Effector CD4-positive, alpha-beta T cell (primary cell): Measurements from ENCODE around the gene CHPF.

Source experiments
- DNase-seq: peaks from one replicate; pipeline ENCODE4 v3.0.0-alpha.2; 2020
- total RNA-seq: gene quantifications from one replicate; lab custom pipeline; 2026; lab: John Stamatoyannopoulos, UW

The CHPF gene, protein sequence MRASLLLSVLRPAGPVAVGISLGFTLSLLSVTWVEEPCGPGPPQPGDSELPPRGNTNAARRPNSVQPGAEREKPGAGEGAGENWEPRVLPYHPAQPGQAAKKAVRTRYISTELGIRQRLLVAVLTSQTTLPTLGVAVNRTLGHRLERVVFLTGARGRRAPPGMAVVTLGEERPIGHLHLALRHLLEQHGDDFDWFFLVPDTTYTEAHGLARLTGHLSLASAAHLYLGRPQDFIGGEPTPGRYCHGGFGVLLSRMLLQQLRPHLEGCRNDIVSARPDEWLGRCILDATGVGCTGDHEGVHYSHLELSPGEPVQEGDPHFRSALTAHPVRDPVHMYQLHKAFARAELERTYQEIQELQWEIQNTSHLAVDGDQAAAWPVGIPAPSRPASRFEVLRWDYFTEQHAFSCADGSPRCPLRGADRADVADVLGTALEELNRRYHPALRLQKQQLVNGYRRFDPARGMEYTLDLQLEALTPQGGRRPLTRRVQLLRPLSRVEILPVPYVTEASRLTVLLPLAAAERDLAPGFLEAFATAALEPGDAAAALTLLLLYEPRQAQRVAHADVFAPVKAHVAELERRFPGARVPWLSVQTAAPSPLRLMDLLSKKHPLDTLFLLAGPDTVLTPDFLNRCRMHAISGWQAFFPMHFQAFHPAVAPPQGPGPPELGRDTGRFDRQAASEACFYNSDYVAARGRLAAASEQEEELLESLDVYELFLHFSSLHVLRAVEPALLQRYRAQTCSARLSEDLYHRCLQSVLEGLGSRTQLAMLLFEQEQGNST
- 12.0 reads per million, percentile 35 among the genes with 10 or more reads in this experiment for total RNA-seq

DNA sequence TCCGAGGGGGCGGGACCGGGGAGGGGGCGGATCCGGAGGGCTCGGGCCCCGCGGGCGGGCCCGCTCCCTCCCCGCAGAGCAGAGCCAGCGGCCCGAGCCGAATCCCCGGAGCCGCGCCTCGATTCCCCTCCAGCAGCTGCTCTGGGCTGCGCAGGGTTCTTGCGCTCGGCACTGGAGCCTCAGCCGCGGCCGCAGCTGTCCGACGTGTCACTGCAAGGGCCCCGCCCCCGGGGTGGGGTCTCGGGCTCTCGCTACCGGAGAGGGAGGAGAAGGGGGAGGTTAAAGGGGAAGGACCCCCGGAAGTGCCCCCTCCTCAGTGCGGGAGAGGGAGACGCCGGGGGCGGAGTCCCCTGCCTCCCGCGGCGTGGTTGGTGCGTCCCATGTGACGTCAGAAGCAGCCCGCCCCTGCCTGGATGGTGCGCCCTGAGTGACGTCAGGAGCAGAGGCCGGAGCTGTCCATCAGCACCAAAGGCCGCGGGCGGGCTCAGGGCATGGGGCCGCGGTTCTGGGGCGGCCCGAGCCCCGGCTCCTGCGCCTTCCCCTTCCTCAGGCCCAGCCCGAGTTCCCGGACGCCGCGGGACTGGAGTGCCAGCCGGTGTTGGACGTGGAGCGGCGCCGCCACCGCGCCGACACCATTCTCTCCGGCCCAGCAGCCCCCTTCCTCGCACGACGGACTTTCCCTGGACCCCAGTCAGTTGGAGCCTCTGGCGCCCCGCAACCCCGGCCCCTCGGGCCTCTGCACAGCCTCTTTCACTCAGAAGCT lies at the start of gene CHPF, which contains the start of gene TMEM198:
TSS of gene CHPF (minus strand) at position 214 of the 763 bp plus-strand sequence. CDS start 271 bp downstream, outside the sequence.
TSS of gene TMEM198 (plus strand) at position 433 of the 763 bp plus-strand sequence. CDS start 700 bp downstream, outside the sequence.
- DNase-seq = peak; percentile 90

- no peak for DNase-seq
Observed at GRCh38 chr2:219593154-219593553, 49.5 kb upstream of the CHPF start.

- no peak for DNase-seq
Observed at GRCh38 chr2:219592736-219593135, 49.1 kb upstream of the CHPF start.

DNA sequence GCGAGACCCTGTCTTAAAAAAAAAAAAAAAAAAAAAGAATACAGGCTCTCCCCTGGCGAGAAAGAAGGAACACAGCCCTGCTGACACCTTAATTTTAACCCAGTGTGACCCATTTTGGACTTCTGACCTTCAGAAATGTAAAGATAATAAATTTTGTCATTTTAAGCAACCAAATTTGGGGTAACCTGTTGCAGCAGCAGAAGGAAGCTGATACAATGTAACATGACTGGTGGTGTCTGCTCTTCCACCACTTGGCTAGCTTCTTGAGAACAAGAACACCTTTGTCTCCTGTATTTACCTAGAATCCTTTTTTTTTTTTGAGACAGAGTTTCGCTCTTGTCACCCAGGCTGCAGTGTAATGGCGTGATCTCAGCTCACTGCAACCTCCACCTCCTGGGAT lies 47.5 kb upstream of the CHPF start:
- no peak for DNase-seq

DNA sequence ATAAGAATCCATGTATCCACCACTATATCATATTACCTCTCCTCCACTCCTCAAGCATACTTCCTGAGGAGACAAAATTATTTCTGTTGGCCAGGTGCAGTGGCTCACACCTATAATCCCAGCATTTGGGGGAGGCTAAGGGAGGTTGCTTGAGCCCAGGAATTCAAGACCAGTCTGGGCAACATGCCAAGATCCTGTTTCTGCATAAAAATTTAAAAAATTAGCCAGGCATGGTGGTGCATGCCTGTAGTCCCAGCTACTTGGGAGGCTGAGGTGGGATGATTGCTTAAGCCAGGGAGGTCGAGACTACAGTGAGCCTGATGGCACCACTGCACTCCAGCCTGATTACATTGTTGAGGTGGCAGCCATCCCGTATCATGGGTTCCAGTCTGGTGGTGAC lies 37.7 kb upstream of the CHPF start:
- no peak for DNase-seq

GRCh38 chr2:219578811-219579613 lies 35.4 kb upstream of the CHPF start:
- DNase-seq = no peak

DNA sequence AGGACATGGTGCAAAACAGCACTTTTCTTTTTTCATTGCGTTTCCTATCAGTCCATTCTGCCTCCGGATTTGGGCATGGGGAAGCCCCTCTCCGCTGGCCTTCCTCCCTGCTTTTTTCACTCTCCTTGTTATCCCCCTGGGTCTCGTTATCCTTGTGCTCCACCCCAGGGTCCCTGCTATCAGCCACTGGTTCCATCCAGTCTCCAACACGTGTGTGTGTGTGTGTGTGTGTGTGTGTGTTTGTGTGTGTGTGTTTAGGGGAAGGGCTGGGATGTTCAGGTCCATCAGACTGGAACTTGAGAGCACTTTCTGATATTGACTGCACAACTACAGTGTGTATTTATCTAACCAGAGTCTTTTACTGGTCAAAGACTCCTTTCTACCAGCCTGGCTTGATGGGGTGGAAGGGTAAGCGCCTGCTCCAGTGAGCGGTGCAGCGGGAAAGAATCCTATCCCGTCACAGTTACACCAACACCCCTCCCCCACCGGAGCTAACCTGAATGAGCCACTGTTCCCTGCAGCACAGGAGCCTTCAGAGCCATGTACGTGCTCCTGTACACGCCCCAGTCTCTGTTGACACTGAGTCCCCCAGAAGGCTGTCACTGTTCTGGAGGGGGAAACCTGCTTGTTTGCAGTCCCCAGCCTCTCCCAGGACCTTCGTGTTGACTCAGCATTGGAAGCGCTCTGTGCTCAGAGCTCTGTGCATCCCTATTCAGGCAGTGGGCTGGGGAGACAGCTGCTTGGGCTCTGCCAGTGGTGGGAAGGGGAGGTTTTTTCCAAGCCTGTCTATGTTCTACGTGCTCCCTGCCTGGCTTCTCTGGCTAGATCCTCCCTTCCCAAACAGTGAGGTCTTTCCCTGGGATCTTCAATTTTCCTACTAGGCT lies 33.1 kb upstream of the CHPF start:
- DNase-seq = no peak

GRCh38 chr2:219575566-219576504 lies 32.2 kb upstream of the CHPF start:
- no peak for DNase-seq

DNA sequence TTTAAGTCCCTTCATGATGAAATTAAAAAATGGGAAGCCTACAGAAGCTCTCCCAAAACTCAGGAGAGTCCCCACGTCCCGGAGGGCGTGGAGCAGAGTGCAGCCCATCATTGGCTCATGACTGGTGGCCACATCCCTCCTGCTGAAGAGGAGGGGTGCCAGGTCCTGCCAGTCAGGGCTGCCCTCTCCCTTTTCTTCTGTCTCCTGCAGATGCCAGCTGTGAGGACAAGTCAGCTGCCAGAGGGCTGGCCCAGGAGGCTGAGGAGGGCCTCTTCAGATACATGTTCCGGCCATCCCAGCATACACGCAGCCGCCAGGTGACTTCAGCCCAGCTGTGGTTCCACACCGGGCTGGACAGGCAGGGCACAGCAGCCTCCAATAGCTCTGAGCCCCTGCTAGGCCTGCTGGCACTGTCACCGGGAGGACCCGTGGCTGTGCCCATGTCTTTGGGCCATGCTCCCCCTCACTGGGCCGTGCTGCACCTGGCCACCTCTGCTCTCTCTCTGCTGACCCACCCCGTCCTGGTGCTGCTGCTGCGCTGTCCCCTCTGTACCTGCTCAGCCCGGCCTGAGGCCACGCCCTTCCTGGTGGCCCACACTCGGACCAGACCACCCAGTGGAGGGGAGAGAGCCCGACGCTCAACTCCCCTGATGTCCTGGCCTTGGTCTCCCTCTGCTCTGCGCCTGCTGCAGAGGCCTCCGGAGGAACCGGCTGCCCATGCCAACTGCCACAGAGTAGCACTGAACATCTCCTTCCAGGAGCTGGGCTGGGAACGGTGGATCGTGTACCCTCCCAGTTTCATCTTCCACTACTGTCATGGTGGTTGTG lies 31.1 kb upstream of the CHPF start:
- no peak for DNase-seq

DNA sequence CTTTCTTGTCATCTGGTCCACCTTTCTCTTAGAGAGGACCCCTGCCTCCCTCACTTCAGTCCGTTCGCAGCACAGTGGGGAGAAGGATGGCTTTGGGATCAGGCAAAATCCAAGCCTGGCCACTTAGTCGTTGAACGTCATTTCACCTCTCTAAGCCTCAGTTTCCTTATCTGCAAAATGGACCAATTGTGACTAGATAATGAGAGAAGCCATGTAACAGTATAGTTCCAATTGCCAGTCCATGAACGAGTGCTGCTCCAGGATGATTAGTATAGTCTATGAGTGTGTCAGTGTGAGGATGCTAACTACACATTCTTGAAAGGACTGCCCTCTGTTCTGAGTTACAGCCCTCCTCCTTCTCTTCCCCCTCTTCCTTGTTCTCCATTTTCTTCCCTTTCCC lies 29.6 kb upstream of the CHPF start:
- DNase-seq = no peak

DNA sequence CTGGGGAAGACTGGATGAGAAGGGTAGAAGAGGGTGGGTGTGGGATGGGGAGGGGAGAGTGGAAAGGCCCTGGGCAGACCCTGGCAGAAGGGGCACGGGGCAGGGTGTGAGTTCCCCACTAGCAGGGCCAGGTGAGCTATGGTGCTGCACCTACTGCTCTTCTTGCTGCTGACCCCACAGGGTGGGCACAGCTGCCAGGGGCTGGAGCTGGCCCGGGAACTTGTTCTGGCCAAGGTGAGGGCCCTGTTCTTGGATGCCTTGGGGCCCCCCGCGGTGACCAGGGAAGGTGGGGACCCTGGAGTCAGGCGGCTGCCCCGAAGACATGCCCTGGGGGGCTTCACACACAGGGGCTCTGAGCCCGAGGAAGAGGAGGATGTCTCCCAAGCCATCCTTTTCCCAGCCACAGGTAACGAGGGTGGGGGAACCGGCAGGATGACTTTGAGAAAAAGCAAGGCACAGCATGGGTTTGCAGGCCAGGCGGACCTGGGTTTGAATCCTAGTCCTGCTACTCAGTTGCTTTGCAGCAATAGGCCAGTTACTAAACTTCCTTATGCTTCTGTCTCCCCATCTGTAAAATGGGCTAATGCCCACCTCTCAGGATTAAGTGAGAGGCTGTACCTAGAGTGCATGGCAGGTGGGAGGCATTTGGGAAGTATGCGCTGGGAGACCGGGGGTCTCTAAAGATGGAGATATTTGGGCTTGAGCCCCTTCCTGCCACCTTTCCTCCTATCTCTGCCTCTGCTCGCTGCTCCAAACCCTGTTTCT lies 28.8 kb upstream of the CHPF start, which contains the start of gene INHA:
TSS of gene INHA (plus strand) at position 74 of the 765 bp plus-strand sequence. CDS start at position 139, 65 bp downstream.
- DNase-seq = no peak

- DNase-seq = no peak
Observed at GRCh38 chr2:219571311-219572236, 28.0 kb upstream of the CHPF start, which contains the start of gene OBSL1. TSS of gene OBSL1 (minus strand) at chr2:219571539. CDS start at chr2:219571232, 307 bp downstream.

GRCh38 chr2:219570924-219571310 lies 27.3 kb upstream of the CHPF start:
- DNase-seq = no peak

GRCh38 chr2:219570194-219570923 lies 26.8 kb upstream of the CHPF start:
- DNase-seq = no peak

DNA sequence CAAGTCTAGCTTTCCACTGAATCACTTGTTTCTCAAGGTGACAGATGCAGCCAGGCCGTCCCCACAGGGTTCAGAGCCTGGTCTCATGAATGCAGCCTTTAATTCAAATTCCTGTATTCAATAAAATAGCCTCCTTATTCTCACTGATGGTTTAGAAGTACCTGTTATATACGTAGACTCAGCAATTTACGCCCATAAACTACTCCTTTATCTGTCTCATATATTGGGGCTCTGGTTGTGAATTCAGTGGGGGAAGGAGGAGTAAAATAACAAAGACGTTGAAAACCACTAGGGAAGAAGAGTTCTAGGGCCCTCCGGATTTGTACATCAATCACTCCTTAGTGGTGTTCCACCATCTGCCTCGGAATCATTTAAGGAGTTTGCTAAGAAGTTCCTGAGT lies 26.0 kb upstream of the CHPF start:
- no peak for DNase-seq

- DNase-seq = no peak
Observed at GRCh38 chr2:219569041-219569440, 25.4 kb upstream of the CHPF start.
